Psoas muscle (tissue), 8 donors: ENCODE data around the gene BCAT1. TPM values are rescaled to one million over a fixed set of nuclear protein-coding genes. Genes with fewer than 3 reads are reported as not detected.
"Not testable (repeated sequence)": the region's sequence is repeated elsewhere in the genome, so short reads cannot be mapped to it uniquely, and the experiment has no call there.

Experiments used
- ATAC-seq, 4 donors: fragments of 200-7000 bp; cut with Tn5 transposase; one replicate each; pipeline ENCODE4 v1.9.1; 2020; ENCODE audit warnings: moderate library complexity in 3 of 4, mild to moderate bottlenecking in 2 of 4
- DNase-seq, 2 donors: peaks; one replicate each; pipeline ENCODE4 v3.0.0-alpha.2; 2020
- H3K27ac ChIP-seq: fragments of 200-600 bp; one replicate; pipeline ENCODE4 v1.8.0; 2022
- H3K27me3 ChIP-seq, 3 donors: fragments of 200-600 bp in 1 of 3; one replicate each; pipeline versions ENCODE4 v1.6.1 to v1.8.0; 2013 to 2022; ENCODE audit warnings: low read length in 2 of 3, mild to moderate bottlenecking in 2 of 3, moderate library complexity in 1 of 3; ENCODE audit not compliant: insufficient read depth in 3 of 3
- H3K36me3 ChIP-seq, 2 donors: fragments of 200-600 bp in 1 of 2; one replicate each; pipeline versions ENCODE4 v1.6.1 to v1.8.0; 2013 to 2022; ENCODE audit warnings: low read depth in 1 of 2, mild to moderate bottlenecking in 1 of 2, moderate library complexity in 1 of 2; ENCODE audit not compliant: insufficient read depth in 1 of 2
- H3K4me1 ChIP-seq: fragments of 200-600 bp; one replicate; pipeline ENCODE4 v1.8.0; 2022
- H3K4me3 ChIP-seq: fragments of 200-600 bp; one replicate; pipeline ENCODE4 v1.8.0; 2022; ENCODE audit warnings: mild to moderate bottlenecking
- H3K9me3 ChIP-seq: fragments of 200-600 bp; one replicate; pipeline ENCODE4 v1.8.0; 2022
- CTCF ChIP-seq: fragments of 200-600 bp; IDR thresholded peaks from one replicate; pipeline ENCODE4 v1.8.0; 2022; ENCODE audit warnings: antibody characterized with exemption
- WGBS, 3 donors: extraction: QIAGEN DNeasy Blood & Tissue Kit; methylation state at CpG; one replicate each; pipeline versions ENCODE4 v1.1.6 to v1.1.7; 2013; 5-methylcytosine and 5-hydroxymethylcytosine counted together
- intact Hi-C, 2 donors: fragments of 100-400 bp; cut with DNase I; formaldehyde crosslinking; loops; one replicate each; pipeline versions ENCODE4 v1.11.0 to v1.14.2; 2022
- polyA plus RNA-seq, 3 donors: library from polyadenylated mRNA; stranded (reverse); fragments of 200-250 nt; gene quantifications; one replicate each; pipeline ENCODE4 v1.2.3, GENCODE V29; 2013
- total RNA-seq, 4 donors: library from RNA; stranded (reverse); fragmentation: NEBNext Ultra II Directional in 2 of 4; extraction: Animal tissue kit (Norgen Biotek cat#: 25700) in 2 of 4; gene quantifications; one replicate each; pipeline versions ENCODE4 v1.2.1 to v1.2.4, GENCODE V29; 2021 to 2023
- donor health status: healthy with polysubstance abuse.
- donor health status: DM: no; HTN: no; CAD: no; lungs with moderate emphysema.
- donor health status: Bipolar disorder and iron deficiency.
- donor health status: healthy.
- donor health status: DM: yes; HTN: yes; CAD: no.
- donor health status: DM: no; HTN: no; CAD: no.
- donor health status: DM: no; HTN: no; CAD: no.
- donor health status: DM: yes; HTN: yes; CAD: no.

Gene BCAT1
- total and polyA plus RNA-seq, 7 donors: 0.30 to 3.8 (median 2.7) TPM

DNA sequence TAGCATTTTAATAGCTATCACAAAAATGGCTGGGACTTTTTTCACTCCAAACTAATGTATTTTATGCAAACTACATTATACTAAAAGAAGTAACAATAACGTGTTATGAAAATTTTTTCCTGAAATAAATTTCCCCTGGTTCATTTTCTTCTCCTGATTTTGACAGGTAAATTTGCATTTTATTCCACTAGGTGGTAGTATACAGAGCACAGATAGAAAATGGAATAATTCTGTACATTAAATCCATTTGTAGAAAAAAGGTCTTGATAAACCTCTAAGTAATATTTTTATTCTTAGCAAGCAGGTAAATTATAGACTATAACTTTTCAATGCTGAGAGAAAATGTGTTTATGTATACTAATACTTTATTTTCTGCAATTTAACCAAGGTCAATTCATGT, 96.5 kb downstream of the BCAT1 start:
- 63 to 74% (median 63%) methylated on average over 1 of the region's 1 CpG for WGBS, 3 donors

DNA sequence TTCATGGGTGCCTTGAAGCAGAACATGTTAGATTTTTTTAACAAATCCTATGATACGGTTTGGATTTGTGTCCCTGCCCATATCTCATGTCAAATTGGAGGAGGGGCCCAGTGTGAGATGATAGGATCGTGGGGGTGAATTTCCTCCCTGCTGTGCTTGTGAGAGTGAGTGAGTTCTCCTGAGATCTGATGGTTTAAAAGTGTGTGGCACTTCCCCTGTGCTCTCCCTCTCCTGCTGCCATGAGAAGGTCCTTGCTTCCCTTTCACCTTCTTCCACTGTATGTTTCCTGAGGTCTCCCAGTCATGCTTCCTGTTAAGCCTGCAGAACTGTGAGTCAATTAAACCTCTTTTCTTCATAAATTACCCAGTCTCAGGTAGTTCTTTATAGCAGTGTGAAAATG, 97.0 kb downstream of the BCAT1 start:
- DNase-seq, H3K27ac ChIP-seq, ATAC-seq, H3K27me3 ChIP-seq, H3K9me3 ChIP-seq, H3K36me3 ChIP-seq, H3K4me1 ChIP-seq, H3K4me3 ChIP-seq, intact Hi-C loops: not testable (repeated sequence)
- 47 to 58% (median 51%) methylated on average over 2 of the region's 2 CpGs for WGBS, 3 donors

More for the DNA sequence above, 96.5 kb downstream of the BCAT1 start:
- Histone ChIP-seq H3K9me3 (no peaks in the 10 kb centered on the region), H3K27me3 (no peaks in the 10 kb centered on the region), H3K36me3 (no peaks in the 10 kb centered on the region), H3K4me3 (no peak overlapping the region), H3K4me1 (no peaks in the 10 kb centered on the region), H3K27ac (no peak overlapping the region)
- DNase-seq: no peak
- intact Hi-C loops: no loop called here
- no peak for TF ChIP-seq CTCF
- ATAC-seq: no peak

- WGBS, 3 donors: 93 to 100% (median 96%) methylated on average over 3 of the region's 3 CpGs
- no peaks in the 10 kb centered on the region for H3K9me3 ChIP-seq
- no peaks in the 10 kb centered on the region for H3K4me1 ChIP-seq
- H3K27ac ChIP-seq: no peak overlapping the region
- ATAC-seq (no peak), DNase-seq (no peak)
- intact Hi-C loops: no loop called here
- no peaks in the 10 kb centered on the region for H3K27me3 ChIP-seq
- no peak overlapping the region for H3K4me3 ChIP-seq
- TF ChIP-seq CTCF: no peak
- H3K36me3 ChIP-seq: no peaks in the 10 kb centered on the region
Observed at GRCh38 chr12:24851341-24851740, 97.6 kb downstream of the BCAT1 start.

DNA sequence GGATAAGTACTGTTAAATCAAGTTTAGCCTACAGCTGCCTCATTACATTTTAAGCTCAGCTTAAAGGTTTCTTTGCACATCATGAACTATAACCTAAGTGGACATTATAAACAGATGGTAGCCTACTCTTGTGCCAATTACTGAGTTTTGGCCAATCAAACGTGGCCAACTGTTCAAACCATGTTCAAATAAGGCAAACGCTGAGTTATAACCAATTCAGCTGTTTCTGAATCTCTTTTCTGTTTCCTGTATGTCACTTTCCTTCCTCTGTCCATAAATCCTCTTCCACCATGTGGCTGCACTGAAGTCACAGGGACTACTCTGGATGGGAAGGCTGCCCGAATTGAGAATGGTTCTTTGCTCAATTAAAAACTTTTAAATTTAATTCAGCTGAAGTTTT, 98.4 kb downstream of the BCAT1 start:
- Histone ChIP-seq H3K9me3 (no peaks in the 10 kb centered on the region), H3K36me3 (no peaks in the 10 kb centered on the region), H3K4me1 (no peaks in the 10 kb centered on the region), H3K4me3 (no peak overlapping the region), H3K27me3 (no peaks in the 10 kb centered on the region), H3K27ac (no peak overlapping the region)
- intact Hi-C loops: no loop called here
- TF ChIP-seq CTCF: no peak
- ATAC-seq (no peak), DNase-seq (no peak)
- 27 to 41% (median 36%) methylated on average over 3 of the region's 3 CpGs for WGBS, 3 donors

DNA sequence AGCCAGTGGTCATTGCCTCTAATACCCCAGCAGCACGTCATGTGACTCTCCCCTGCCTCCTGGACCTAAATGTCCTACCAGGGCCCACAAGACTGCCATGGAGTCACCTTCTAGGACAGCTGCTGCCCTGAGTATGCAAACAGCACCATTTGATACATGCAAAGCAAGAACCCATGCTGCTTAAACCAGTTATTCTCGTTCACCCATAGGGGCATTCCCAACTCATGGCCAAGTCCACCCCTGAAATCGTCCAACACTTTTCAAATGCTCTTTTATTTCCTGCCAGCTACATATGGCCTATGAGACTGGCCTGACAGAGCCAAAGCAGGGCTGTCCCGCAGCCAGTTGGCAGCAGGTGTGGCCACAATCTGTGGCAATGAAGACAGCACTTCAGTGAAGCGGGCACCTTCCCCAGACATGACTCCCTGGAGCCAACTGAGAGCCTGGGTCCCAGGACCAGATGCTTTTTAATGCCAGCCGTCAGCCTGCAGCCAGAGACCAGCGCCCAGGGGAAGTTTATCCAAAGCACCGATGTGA, 99.9 kb downstream of the BCAT1 start:
- Histone ChIP-seq H3K9me3 (no peaks in the 10 kb centered on the region), H3K27ac (no peak overlapping the region), H3K36me3 (no peaks in the 10 kb centered on the region), H3K4me3 (no peak overlapping the region), H3K27me3 (no peaks in the 10 kb centered on the region), H3K4me1 (no peaks in the 10 kb centered on the region)
- intact Hi-C loops: no loop called here
- ATAC-seq (no peak), DNase-seq (no peak)
- 31 to 43% (median 34%) methylated on average over 8 of the region's 8 CpGs for WGBS, 3 donors
- no peak for TF ChIP-seq CTCF
